A673 (cell line): ENCODE results near the gene MYEOV. TPM values are rescaled to one million over a fixed set of nuclear protein-coding genes. Genes with fewer than 3 reads are reported as not detected.

ENCODE experiments used
- BruUV-seq: library from RNA; stranded (reverse); fragments of 400-500 nt; replicated peaks from 2 replicates; lab custom pipeline; 2021; lab: Mats Ljungman, UMichigan
- CTCF ChIA-PET: fragments of 300-600 bp; sonication (Branson Sonifier 250); formaldehyde crosslinking; loops from one replicate; lab custom pipeline; 2022; ENCODE audit warnings: antibody characterized with exemption; lab: Charles Lee
- POLR2A ChIA-PET: fragments of 300-600 bp; sonication (Branson Sonifier 250); formaldehyde crosslinking; loops from one replicate; lab custom pipeline; 2022; ENCODE audit warnings: antibody characterized with exemption; ENCODE audit not compliant: low non-redundant PET; lab: Charles Lee
- DNase-seq: peaks from one replicate; pipeline ENCODE4 v3.0.0-alpha.2; 2015; ENCODE audit warnings: low spot score
- H3K27ac ChIP-seq: fragments of 200-600 bp; sonication (generic); 2 replicates; pipeline ENCODE4 v1.5.1; 2016; ENCODE audit warnings: mixed run types, low read depth, mild to moderate bottlenecking, mixed read lengths, antibody characterized with exemption, low read length; ENCODE audit not compliant: poor library complexity, severe bottlenecking
- H3K27me3 ChIP-seq: fragments of 200-600 bp; sonication (generic); replicated peaks from 2 replicates; pipeline ENCODE4 v1.6.1; 2017; ENCODE audit warnings: mixed run types, low read depth, mild to moderate bottlenecking, mixed read lengths, antibody characterized with exemption, low read length; ENCODE audit not compliant: insufficient read depth, poor library complexity
- H3K36me3 ChIP-seq: fragments of 200-600 bp; sonication (generic); 2 replicates; pipeline ENCODE4 v1.6.1; 2016; ENCODE audit warnings: mixed run types, mild to moderate bottlenecking, mixed read lengths, antibody characterized with exemption, low read length; ENCODE audit not compliant: insufficient read depth, poor library complexity, severe bottlenecking
- H3K4me1 ChIP-seq: fragments of 200-600 bp; sonication (generic); 2 replicates; pipeline ENCODE4 v1.6.1; 2017; ENCODE audit warnings: mixed run types, mild to moderate bottlenecking, mixed read lengths, antibody characterized with exemption, low read length; ENCODE audit not compliant: insufficient read depth, poor library complexity, severe bottlenecking
- H3K4me3 ChIP-seq: fragments of 200-600 bp; sonication (generic); 2 replicates; pipeline ENCODE4 v1.5.1; 2016; ENCODE audit warnings: low read depth, mixed run types, mild to moderate bottlenecking, mixed read lengths, low read length; ENCODE audit not compliant: poor library complexity, severe bottlenecking
- H3K9me3 ChIP-seq: fragments of 200-600 bp; sonication (generic); 2 replicates; pipeline ENCODE4 v1.6.1; 2016; ENCODE audit warnings: mixed run types, low read depth, mild to moderate bottlenecking, mixed read lengths, antibody characterized with exemption, low read length; ENCODE audit not compliant: poor library complexity, severe bottlenecking
- CTCF ChIP-seq: fragments of 300-800, 200-600 bp; sonication (generic); conservative IDR thresholded peaks from 2 replicates; pipeline ENCODE4 v1.5.1; 2017; ENCODE audit warnings: low read depth, mild to moderate bottlenecking, antibody characterized with exemption, low read length, moderate library complexity, mixed read lengths
- EZH2 ChIP-seq: fragments of 200-600 bp; sonication (generic); IDR thresholded peaks from 2 replicates; pipeline ENCODE4 v1.6.1; 2017; ENCODE audit warnings: borderline replicate concordance, low read depth, mild to moderate bottlenecking, mixed read lengths, antibody characterized with exemption, low read length; ENCODE audit not compliant: poor library complexity, severe bottlenecking
- intact Hi-C: fragments of 100-400 bp; cut with micrococcal nuclease; formaldehyde crosslinking; loops from one replicate; pipeline ENCODE4 v1.10.0; 2022; ENCODE audit not compliant: unreplicated experiment
- total RNA-seq: library from RNA; stranded (reverse); gene quantifications from 2 replicates; pipeline ENCODE4 v1.2.3, GENCODE V29; 2021

Gene MYEOV
- total RNA-seq, 1 experiment from 2014 or later: 174 TPM

GRCh38 chr11:69251057-69251393 is 42.9 kb upstream of the MYEOV start:
- H3K9me3 ChIP-seq: peaks cover 8% of the 10 kb centered on the region
- CTCF ChIA-PET: no interaction called here
- intact Hi-C loops: no loop called here
- H3K27me3 ChIP-seq: no peaks in the 10 kb centered on the region
- no peak for DNase-seq
- H3K4me3 ChIP-seq: no peak overlapping the region
- no peak for TF ChIP-seq CTCF
- TF ChIP-seq EZH2: no peak
- no peak overlapping the region for H3K27ac ChIP-seq
- POLR2A ChIA-PET: no interaction called here
- no peaks in the 10 kb centered on the region for H3K36me3 ChIP-seq
- no TSS peak for BruUV-seq
- H3K4me1 ChIP-seq: no peaks in the 10 kb centered on the region

GRCh38 chr11:69251639-69252489 is 42.1 kb upstream of the MYEOV start:
- H3K27me3 ChIP-seq: no peaks in the 10 kb centered on the region
- H3K4me3 ChIP-seq: no peak overlapping the region
- H3K9me3 ChIP-seq: peaks cover 8% of the 10 kb centered on the region
- H3K4me1 ChIP-seq: no peaks in the 10 kb centered on the region
- H3K27ac ChIP-seq: no peak overlapping the region
- ChIA-PET POLR2A (no interaction called here), CTCF (interaction anchor here (1.1 kb wide), 1 partner anchor 120 kb away, joined by 3 read pairs; no protein-coding TSS in a partner anchor)
- BruUV-seq: no TSS peak
- no peak for DNase-seq
- no peaks in the 10 kb centered on the region for H3K36me3 ChIP-seq
- no peak for TF ChIP-seq CTCF
- TF ChIP-seq EZH2: no peak
- intact Hi-C loops: no loop called here

- BruUV-seq: no TSS peak
- H3K9me3 ChIP-seq: peaks cover 8% of the 10 kb centered on the region
- no peaks in the 10 kb centered on the region for H3K36me3 ChIP-seq
- no peak for DNase-seq
- no peak for TF ChIP-seq CTCF
- TF ChIP-seq EZH2: no peak
- no peak overlapping the region for H3K4me3 ChIP-seq
- POLR2A ChIA-PET: no interaction called here
- H3K27me3 ChIP-seq: no peaks in the 10 kb centered on the region
- H3K4me1 ChIP-seq: no peaks in the 10 kb centered on the region
- intact Hi-C loops: no loop called here
- CTCF ChIA-PET: interaction anchor here (1.1 kb wide), 1 partner anchor 121 kb away, joined by 3 read pairs; no protein-coding TSS in a partner anchor
- H3K27ac ChIP-seq: no peak overlapping the region
Observed at GRCh38 chr11:69252490-69252837, 41.5 kb upstream of the MYEOV start.
